ENCODE data around the gene PAX5.

GRCh38 chr9:37031902-37032301 lies 2.2 kb downstream of the PAX5 start:
- TF ChIP-seq PKNOX1 (IDR thresholded peaks at IDR 0.05) = no peak
- no peak for TF ChIP-seq L3MBTL2 (conservative IDR thresholded peaks at IDR 0.05)
- TF ChIP-seq HDGF (IDR thresholded peaks at IDR 0.05; ENCODE audit: borderline replicate concordance) = no peak
- no peak for TF ChIP-seq LEF1 (IDR thresholded peaks at IDR 0.05; ENCODE audit: borderline replicate concordance)
- TF ChIP-seq BHLHE40 (IDR thresholded peaks at IDR 0.05; ENCODE audit: borderline replicate concordance) = no peak
- no peak for TF ChIP-seq SP1 (IDR thresholded peaks at IDR 0.05)
- TF ChIP-seq CTBP1 (IDR thresholded peaks at IDR 0.05; ENCODE audit: borderline replicate concordance) = no peak
- TF ChIP-seq ARNT (IDR thresholded peaks at IDR 0.05) = no peak
- no peak for TF ChIP-seq SUZ12 (IDR thresholded peaks at IDR 0.05)
- no peak for TF ChIP-seq ZNF384 (IDR thresholded peaks at IDR 0.05)
- no peak for TF ChIP-seq TARDBP (IDR thresholded peaks at IDR 0.05)
- no peak for TF ChIP-seq ELF4 (IDR thresholded peaks at IDR 0.05)
- no peak for TF ChIP-seq FOXA1 (IDR thresholded peaks at IDR 0.05)
- no peak for TF ChIP-seq FOXM1 (IDR thresholded peaks at IDR 0.05; ENCODE audit: borderline replicate concordance)
